GM21529 (cell line): ENCODE results near the gene OR11H7.
"Not testable (repeated sequence)": the region's sequence is repeated elsewhere in the genome, so short reads cannot be mapped to it uniquely, and the experiment has no call there.

Experiments used
- ATAC-seq: cut with Tn5 transposase; IDR thresholded peaks from one replicate; pipeline ENCODE4 v1.9.1; 2021; ENCODE audit not compliant: unreplicated experiment

Gene OR11H7

DNA sequence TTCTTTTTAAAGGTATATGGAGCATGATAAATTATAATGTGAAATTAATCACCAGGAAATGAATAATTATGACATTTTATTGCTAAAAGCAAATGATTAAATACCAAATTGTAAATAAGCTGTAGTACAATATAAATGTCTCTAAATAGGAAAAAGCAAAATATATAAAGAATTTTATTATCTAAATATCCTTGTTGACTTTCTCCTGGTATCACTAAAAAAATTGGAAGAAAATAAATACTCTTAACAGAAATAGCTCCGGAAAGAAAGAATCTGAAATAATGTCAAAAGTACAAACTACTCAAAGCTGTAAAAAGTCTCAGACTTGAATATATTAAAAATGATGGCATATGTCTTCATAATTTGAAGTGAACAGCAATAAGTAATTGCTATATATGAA is at the start of gene OR11H7:
Gene OR11H7 (plus strand): TSS at position 301 of the 400 bp plus-strand sequence.
- no peak for ATAC-seq

DNA sequence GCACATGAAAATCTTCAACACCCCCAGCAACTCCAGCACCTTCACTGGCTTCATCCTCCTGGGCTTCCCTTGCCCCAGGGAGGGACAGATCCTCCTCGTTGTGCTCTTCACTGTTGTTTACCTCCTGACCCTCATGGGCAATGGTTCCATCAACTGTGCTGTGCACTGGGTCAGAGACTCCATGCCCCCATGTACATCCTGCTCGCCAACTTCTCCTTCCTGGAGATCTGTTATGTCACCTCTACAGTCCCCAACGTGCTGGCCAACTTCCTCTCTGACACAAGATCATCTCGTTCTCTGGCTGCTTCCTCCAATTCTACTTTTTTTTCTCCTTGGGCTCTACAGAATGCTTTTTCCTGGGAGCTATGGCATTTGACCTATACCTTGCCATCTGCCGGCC is 49.6 kb upstream of the OR11H7 start:
- ATAC-seq = no peak

DNA sequence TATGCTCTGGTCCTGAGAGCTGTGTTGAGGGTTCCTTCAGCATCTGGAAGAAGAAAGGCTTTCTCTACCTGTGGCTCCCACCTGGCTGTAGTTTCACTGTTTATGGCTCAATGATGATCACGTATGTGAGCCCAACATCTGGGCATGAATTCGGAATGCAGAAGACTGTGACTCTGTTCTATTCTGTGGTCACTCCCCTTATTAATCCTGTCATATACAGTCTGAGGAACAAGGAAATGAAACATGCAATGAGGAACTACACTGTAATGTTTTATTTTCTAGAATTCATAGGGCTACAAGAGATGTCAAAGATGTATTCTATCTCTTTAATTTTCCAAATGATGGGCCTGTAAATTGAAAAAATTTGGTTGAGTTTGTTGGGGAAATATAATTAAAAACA is 48.9 kb upstream of the OR11H7 start:
- no peak for ATAC-seq

DNA sequence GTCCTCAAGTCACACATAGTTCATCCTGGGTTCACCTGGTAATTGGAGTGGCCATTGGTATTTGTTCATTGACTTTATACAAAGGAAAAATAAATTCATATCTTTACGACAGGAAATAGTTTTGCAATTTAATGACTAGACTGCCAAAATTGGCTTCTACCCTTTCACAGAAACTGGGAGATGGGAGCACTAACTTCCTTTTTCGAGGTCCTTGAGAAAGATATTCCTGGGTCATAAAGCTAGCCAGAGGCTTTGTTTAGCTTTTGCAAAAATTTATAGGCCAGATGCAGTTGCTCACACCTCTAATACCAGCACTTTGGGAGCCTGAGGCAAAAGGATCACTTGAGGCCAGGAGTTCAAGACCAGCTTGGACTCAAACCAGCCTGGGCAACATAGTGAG is 48.3 kb upstream of the OR11H7 start:
- ATAC-seq = no peak

DNA sequence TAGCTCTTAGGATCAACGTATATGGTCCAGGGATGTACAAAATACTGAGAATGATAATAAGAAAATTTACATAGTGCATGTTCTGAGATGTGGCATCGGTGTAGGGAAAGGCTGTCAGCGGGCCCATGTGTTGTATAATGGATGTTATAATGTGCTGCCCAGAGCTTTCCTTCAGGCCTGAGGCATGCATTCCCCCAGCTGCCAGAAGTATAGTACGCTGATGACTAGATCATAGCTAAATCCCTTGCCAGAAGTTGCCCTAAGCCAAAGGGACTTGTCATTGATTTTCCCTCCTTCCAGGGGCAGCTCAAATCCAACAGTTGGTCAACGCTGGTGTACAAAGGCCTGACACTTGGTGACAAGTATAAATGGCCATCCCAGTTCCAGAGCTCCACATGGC is 44.6 kb upstream of the OR11H7 start:
- ATAC-seq = no peak

DNA sequence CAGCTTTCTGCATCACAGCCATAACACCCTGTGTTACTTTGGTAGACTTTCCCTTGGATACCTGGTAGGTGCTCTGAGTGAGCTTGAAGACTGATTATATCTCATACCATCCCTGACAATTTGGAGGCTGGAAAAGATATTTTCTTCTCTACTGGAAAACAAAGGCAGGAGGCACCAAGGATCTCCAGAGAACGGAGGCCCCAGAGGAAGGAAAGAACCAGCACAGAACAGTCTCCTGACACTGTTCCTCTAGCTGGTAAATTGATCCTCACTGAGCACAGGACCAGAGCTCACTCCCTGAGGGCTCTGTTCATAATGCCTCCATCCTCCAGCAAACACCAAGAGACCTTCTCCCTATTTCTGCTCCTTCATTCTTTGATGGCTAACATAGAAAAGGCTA is 38.2 kb upstream of the OR11H7 start, which contains the start of gene OR11G2:
Gene OR11G2 (plus strand): TSS at position 301 of the 400 bp plus-strand sequence. CDS start 6,542 bp downstream, outside the sequence.
- ATAC-seq = no peak

DNA sequence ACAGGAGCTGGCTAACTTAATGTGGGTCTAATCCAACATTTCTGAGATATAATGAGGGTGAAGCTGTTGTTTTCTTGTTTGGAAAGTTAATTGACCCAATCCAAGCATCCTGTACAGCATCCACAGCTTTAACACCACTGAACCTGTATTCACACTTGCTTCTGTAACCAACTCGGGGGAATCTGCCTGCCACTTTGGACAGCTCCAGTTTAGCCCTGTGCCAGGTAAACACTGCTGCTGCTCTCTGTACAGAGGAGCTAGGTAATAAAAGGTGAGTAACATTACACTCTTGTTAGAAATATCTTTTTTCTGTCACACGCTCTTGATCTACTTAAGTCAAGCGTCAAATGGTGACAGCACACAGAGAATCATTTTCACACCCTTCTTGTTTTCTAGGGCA is 37.4 kb upstream of the OR11H7 start:
- no peak for ATAC-seq

DNA sequence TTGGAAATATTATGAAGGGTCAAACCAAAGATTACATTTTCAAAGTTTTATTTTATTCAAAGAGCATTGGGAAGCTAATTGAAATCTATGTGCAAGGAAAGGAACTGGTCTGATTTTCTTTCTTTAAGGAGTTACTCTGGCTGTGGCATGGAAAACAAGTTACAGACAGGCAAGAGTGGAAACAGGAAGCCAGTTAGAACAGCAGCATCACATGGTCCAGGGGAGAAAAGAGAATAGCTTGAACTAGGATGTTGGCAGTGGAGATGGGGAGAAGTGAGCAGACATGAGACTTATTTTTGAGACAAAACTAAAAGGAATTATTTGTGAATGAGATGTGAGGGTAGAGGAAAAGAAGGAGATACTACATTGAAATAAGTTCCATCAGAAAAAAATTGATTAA is 34.7 kb upstream of the OR11H7 start:
- no peak for ATAC-seq

DNA sequence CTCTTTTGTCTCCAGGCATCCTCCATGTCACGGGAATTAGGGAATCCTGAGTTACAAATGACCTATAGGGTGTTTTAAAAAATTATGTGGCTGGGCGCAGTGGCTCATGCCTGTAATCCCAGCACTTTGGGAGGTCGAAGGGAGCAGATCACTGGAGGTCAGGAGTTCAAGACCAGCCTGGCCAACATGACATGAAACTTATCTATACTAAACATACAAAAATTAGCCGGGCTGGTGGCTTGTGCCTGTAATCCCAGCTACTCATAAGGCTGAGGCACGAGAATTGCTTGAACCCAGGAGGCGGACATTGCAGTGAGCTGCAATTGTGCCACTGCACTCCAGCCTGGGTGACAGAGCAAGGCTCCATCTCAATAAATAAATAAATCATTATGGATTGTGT is 33.6 kb upstream of the OR11H7 start:
- ATAC-seq = not testable (repeated sequence)

DNA sequence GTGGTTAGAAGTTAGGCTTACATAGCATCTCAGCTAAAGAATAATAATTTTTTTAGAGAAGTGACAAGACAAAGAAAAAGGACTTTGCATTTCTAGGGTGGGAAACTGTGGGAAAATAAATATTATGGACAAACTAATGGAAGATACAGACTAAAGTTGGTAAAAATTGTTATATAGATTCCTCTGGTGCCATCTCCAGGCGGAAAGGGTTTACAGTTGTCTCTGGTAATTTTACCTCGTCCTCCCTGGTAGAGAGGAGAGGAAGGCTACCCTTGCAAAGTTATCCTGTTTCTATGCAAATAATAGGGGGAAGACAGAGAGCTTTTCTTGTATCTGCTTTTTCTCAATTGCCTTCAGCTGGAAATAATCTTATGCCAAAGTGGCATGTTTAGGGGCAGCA is 32.9 kb upstream of the OR11H7 start:
- ATAC-seq = no peak

DNA sequence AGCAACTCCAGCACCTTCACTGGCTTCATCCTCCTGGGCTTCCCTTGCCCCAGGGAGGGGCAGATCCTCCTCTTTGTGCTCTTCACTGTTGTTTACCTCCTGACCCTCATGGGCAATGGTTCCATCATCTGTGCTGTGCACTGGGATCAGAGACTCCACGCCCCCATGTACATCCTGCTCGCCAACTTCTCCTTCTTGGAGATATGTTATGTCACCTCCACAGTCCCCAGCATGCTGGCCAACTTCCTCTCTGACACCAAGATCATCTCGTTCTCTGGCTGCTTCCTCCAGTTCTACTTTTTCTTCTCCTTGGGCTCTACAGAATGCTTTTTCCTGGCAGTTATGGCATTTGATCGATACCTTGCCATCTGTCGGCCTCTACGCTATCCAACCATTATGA is 31.3 kb upstream of the OR11H7 start:
- ATAC-seq = no peak

DNA sequence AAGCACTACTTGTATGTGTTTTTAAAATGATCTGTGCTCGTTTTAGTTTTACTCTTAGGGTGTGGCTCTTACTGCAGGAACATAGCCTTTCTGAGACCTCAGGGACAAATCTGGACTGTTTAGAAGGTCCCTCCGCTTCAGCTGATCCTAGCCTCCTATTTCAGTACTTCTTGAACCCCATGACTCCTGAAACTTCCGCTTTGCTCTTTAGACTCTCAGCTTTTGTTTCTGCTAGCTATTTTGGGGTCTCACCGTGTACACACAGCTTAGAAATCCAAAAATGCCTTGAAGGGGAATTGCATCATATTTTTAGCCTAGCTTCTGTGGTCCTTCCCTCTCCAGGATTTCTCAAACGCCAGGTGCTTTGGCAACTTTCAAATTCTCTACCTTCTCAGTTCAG is 29.8 kb upstream of the OR11H7 start:
- ATAC-seq = no peak

DNA sequence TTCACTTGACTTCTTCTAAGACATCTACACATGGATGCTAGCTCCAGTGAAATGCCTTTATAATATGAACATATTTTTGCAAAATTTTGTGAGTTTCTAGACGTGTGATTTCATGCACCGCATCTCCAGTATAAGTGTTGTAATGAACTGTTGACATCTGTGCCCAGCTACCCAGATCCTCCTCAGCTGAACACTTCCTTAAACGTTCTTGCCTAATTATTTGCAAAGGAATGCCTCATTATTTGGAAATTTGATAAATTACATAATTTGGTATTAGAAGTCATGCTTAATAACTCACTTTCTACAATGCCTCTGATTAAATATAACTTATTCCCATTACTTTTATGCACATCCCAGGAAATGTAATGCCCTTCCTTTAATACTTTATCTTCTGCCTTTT is 24.1 kb upstream of the OR11H7 start:
- no peak for ATAC-seq

DNA sequence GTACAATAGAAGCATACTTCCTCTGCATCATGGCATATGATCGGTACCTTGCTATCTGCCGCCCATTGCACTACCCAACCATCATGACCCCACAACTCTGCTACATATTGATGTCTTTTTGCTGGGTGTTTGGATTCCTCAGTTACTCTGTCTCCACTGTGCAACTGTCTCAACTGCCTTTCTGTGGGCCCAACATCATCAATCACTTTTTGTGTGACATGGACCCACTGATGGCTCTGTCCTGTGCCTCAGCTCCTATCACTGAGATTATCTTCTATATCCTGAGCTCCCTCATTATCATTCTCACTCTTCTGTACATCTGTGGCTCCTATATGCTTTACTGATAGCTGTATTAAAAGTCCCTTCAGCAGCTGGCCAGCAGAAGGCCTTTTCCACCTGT is 19.2 kb upstream of the OR11H7 start:
- ATAC-seq = no peak

DNA sequence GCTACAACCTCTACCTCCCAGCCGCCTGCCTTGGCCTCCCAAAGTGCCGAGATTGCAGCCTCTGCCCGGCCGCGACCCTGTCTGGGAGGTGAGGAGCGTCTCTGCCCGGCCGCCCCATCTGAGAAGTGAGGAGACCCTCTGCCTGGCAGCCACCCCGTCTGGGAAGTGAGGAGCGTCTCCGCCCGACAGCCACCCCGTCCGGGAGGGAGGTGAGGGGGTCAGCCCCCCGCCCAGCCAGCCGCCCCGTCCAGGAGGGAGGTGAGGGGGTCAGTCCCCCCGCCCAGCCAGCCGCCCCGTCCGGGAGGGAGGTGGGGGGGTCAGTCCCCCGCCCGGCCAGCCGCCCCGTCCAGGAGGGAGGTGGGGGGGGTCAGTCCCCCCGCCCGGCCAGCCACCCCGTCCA is 16.4 kb upstream of the OR11H7 start:
- ATAC-seq = not testable (repeated sequence)

DNA sequence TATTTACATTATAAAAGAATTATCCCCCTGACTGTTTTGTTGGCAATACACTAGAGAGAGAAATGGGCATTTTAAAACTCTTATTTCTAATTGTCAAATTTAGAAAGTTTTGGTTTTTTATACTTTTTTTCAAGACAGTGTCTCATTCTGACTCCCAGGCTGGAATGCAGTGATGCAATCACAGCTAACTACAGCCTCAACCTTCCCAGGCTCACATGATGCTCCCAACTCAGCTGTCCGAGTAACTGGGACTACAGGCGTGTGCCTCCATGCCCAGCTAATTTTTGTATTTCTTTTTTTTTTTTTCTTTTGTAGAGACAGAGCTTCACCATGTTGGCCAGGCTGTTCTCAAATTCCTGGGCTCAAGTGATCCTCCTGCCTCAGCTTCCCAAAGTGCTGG is 13.6 kb upstream of the OR11H7 start:
- ATAC-seq = no peak

DNA sequence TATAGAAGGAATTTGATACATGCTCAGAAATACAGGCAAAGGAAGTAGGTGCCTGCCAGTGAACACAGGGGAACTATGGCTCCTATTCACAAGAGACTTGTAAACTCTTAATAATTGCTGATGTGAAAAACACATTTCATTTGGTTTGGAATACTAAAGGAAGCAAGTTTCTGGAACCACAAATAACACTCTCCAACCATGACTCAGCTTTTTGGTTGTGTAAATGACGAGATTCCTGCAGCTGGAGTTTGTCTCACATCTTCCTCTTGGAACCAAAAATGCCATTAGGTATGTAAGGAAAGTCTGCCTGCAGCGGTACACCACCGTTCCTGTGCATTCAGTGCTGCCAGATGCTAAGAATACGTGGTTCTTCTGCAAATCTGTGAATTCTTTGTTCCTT is 9.7 kb upstream of the OR11H7 start:
- no peak for ATAC-seq

DNA sequence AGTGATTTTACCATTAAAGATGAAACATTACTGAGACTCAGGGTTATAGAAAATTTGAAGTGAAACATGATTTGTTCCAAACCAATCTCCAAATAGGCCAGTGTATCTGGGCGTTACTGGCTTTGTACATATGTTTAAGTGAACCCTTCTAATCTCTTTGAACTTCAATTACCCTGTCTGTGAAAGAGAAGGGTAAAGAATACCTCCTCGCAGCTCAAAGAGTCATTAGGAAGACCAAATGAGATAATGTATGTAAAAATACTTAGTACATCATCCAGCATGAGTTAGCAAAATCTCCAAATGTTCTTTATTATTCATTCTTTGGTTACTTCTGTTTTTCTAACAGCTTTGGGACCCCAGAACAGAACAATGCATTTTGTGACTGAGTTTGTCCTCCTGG is 5.4 kb upstream of the OR11H7 start, which contains the start of gene OR11H6:
Gene OR11H6 (plus strand): TSS at position 301 of the 400 bp plus-strand sequence. CDS start 0 bp downstream, at position 301.
- no peak for ATAC-seq

DNA sequence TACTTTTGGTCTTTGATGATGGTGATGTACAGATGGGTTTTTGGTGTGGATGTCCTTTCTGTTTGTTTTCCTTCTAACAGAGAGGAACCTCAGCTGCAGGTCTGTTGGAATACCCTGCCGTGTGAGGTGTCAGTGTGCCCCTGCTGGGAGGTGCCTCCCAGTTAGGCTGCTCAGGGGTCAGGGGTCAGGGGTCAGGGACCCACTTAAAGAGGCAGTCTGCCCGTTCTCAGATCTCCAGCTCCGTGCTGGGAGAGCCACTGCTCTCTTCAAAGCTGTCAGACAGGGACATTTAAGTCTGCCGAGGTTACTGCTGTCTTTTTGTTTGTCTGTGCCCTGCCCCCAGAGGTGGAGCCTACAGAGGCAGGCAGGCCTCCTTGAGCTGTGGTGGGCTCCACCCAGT is 6.6 kb downstream of the OR11H7 start:
- ATAC-seq = not testable (repeated sequence)

DNA sequence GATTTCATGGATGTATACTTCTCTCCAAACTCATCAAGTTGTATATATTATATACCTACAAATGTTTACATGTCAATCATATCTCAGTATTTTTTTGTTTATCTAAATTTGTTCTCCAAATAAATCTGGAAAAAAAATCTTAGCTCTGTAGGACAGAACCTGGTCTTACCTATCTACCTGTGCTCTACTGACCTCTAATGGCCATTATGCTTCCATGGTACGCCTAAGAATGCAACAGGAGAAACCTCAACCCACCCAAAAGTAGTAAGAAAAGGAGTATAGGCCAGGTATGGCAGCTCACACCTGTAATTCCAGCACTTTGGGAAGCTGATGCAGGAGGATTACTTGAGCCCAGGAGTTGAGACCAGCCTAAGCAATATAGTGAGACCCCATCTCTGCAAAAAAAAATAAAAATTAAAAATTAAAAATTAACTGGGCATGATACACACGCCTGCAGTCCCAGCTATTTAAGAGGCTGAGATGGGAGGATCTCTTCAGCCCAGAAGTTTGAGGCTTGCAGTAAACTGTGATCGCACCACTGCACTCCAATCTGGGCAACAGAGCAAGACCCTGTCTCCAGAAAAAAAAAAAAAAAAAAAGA is 19.0 kb downstream of the OR11H7 start:
- ATAC-seq = no peak

DNA sequence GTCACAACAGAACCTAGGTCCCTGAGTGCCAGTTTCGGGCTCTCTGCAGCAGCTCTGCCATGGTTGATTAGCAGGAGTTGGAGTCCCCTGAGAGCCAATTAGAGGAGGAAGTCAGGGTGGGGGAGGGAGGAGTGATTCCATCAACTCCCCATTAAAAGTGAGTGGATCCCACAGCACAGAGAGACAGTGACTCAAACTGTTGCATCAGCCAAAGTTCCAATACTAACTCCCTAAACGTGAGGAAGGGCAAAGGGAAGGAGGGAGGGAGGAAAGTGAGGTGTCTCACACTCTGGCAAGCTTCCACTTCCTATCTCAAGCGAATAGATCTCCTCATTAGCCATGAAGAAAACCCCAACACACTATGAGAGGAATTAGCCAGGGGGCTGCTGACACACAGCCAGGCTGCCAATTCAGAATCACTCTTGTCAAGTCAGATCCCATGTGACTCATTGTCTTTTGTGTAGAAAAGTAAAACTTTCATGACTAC is 33.9 kb downstream of the OR11H7 start:
- no peak for ATAC-seq

DNA sequence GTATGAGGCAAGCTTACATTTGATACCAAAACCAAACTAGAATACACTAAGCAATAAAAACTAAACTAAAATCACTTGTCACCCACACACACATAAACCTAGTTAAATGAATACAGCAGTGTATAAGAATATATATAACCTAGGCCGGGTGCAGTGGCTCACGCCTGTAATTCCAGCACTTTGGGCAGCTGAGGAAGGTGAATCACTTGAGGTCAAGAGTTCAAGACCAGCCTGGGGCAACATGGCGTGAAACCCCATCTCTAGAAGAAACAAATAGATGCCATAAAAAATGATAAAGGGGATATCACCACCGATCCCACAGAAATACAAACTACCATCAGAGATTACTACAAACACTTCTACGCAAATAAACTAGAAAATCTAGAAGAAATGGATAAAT is 35.6 kb downstream of the OR11H7 start:
- not testable (repeated sequence) for ATAC-seq

DNA sequence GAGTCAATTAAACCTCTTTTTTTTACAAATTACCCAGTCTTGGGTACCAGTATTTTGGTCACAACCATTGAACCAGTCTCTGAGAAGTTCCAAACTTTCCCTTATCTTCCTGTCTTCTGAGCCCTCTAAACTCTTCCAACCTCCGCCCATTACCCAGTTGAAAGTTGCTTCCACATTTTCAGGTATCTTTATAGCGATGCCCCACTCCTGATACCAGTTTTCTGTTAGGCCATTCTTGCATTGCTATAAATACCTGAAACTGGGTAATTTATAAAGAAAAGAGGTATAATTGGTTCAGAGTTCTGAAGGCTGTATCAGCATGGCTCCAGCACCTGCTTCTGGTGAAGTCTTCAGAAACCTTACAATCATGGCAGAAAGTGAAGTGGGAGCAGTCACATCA is 45.3 kb downstream of the OR11H7 start:
- no peak for ATAC-seq
